GM21515 (cell line): Measurements from ENCODE around the gene EWSR1.
"Not testable (repeated sequence)": the region's sequence is repeated elsewhere in the genome, so short reads cannot be mapped to it uniquely, and the experiment has no call there.

ENCODE experiments used
- ATAC-seq: cut with Tn5 transposase; IDR thresholded peaks from one replicate; pipeline ENCODE4 v1.9.1; 2021; ENCODE audit not compliant: unreplicated experiment

Gene EWSR1

DNA sequence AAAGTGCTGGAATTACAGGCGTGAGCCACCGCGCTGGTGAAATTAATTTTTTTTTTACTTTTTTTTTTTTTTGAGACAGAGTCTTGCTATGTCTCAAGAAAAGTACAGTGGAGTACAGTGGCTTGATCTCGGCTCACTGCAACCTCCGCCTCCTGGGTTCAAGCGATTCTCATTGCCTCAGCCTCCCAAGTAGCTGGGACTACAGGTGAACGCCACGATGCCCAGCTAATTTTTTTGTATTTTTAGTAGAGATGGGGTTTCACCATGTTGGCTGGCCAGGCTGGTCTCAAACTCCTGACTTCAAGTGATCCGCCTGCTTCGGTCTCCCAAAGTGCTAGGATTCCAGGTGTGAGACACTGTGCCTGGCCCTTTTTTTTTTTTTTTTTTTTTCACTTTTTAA, 20.2 kb upstream of the EWSR1 start:
- not testable (repeated sequence) for ATAC-seq

GRCh38 chr22:29251265-29251664, 16.8 kb upstream of the EWSR1 start:
- ATAC-seq = no peak

- ATAC-seq = no peak
Measured at GRCh38 chr22:29251981-29252911, 15.8 kb upstream of the EWSR1 start.

- ATAC-seq = no peak
Measured at GRCh38 chr22:29253561-29254285, 14.3 kb upstream of the EWSR1 start.

DNA sequence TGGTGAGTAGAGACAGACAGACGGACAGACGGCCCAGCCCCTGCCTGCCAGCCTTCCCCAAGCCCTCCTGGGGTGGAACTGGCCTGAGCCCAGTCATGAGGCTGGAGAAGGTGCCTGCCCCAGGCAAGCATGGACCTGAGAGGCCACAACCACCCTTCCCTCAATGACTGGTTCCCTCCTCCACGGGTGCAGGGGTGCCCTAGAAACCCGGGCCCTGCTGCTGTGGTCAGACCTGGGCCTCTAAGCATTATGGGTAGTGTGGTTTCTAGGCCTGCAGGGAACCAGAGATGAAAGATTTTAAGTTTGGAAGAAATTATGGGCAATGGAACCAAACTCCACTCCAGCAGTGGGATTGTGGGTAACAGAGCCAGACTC, 13.8 kb upstream of the EWSR1 start:
- no peak for ATAC-seq

DNA sequence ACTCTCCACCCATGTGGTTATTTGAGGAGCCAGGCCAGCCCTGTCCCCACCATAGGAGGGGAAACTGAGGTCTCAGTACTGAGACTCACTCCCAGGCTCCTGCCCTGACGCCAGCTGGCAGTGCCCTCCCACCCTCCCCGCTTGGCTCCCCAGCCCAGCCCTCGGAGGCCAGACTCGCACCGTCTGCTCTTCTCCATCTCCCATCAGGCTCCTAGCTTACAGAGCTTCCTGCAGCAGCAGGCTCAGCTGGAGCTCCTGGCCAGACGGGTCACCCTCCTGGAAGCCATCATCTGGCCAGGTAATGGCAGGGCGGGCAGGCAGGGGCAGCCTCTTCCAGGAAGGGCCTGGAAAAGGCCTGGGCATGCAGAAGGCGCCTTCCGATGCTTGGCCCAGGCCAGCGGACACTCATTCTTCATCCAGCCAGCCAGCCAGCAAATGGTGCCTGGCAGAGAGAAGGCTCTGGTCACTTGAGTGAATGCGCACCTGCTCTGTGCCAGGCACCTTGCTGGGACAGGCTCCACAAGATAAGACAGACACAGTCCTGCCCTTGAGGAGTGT, 12.9 kb upstream of the EWSR1 start:
- no peak for ATAC-seq

GRCh38 chr22:29256606-29257325, 11.3 kb upstream of the EWSR1 start:
- ATAC-seq = no peak

- no peak for ATAC-seq
Measured at GRCh38 chr22:29257751-29258181, 10.3 kb upstream of the EWSR1 start.

GRCh38 chr22:29258407-29259252, 9.4 kb upstream of the EWSR1 start:
- no peak for ATAC-seq

- no peak for ATAC-seq
Measured at GRCh38 chr22:29259253-29259899, 8.7 kb upstream of the EWSR1 start.

DNA sequence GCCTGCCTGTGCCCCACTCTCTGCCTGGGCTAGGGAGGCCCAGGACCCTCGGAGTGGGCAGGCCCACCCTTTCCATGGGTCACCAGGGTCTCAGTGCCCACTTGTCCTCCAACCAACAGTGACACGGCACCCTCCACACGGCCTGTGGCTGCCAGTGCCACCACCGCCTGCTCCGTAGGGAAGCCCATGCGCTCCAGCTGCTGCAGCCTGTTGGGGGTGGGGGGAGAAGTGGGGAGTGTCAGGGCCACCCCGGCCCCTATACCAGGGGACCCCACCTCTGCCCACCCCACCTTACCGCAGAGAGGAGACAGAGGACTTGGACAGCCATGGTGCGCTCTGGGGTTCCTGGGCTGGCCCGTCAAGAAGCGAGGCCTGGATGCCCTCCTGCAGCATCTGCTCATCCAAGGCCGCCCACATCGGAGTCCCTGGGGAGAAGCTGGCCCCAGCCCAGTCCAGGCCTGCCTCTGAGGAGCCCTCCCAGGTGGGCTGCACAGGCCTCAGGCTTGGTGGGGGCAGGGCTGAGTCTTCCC, 8.0 kb upstream of the EWSR1 start:
- no peak for ATAC-seq

GRCh38 chr22:29260601-29261315, 7.3 kb upstream of the EWSR1 start:
- no peak for ATAC-seq

DNA sequence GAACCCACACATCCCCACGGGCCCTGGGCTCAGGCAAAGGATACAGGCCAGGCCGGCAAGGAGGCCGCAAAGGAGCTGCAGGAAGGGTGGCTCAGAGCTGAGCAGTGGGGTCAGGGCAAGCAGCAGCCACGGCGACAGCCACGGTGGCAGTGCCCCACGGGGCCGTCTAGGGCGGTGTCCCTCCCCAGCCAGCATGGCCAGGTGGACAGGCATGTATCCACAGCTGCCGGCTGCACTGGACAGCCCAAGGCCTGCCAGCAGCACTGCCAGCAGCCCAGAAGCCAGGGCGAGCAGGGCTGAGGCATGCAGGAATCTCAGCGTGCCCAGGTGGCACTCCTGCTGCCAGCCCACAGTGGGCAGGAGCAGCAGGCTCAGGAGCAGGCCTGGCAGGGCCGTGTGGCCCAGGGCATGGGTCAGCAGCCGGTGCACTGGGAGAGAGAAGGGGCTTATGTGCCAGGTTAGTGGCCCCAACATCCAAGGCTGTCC, 4.2 kb upstream of the EWSR1 start:
- ATAC-seq = no peak

- ATAC-seq = no peak
Measured at GRCh38 chr22:29265305-29265704, 2.8 kb upstream of the EWSR1 start.

DNA sequence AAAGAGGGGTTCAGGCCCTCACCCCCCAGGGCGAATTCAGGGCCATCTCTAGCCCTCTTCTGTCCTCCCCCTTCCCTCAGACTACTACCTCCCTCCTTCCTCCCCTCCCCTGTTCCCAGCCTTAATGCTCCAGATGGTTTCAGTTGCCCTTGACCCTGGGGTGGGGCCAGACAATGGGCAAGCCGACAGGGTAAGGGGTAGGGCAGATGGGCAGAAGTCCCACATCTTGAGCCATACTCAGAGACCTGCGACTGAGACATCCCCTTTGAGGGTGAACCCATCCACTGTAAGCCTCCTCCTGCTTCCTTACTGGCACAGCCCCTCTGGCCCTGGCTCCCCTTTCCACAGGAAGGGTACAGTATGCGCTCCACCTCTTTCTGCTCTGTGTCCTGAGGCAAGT, 2.1 kb upstream of the EWSR1 start:
- no peak for ATAC-seq

- ATAC-seq = no peak
Measured at GRCh38 chr22:29266564-29267461, 1.3 kb upstream of the EWSR1 start.

- no peak for ATAC-seq
Measured at GRCh38 chr22:29267462-29267857, 608 bp upstream of the EWSR1 start.
